KOPT-K1 (cell line): ENCODE data around the gene SLC34A3.

Source experiments
- H3K27ac ChIP-seq: fragments of 200-600 bp; sonication (generic); 2 replicates; pipeline ENCODE4 v1.5.1; 2016; ENCODE audit warnings: antibody characterized with exemption, mild to moderate bottlenecking, low read depth, low read length; ENCODE audit not compliant: poor library complexity, severe bottlenecking
- H3K36me3 ChIP-seq: fragments of 200-600 bp; sonication (generic); 2 replicates; pipeline ENCODE4 v1.5.1; 2017; ENCODE audit warnings: antibody characterized with exemption, mild to moderate bottlenecking, low read length, moderate library complexity; ENCODE audit not compliant: insufficient read depth
- H3K9me3 ChIP-seq: fragments of 200-600 bp; sonication (generic); 2 replicates; pipeline ENCODE4 v1.5.1; 2017; ENCODE audit warnings: antibody characterized with exemption, low read length, mild to moderate bottlenecking; ENCODE audit not compliant: insufficient read depth, poor library complexity, severe bottlenecking

SLC34A3 gene

GRCh38 chr9:137228506-137228967 lies 2.2 kb upstream of the SLC34A3 start:
- Histone ChIP-seq H3K27ac (no peak overlapping the region), H3K9me3 (no peaks in the 10 kb centered on the region), H3K36me3 (no peaks in the 10 kb centered on the region)

GRCh38 chr9:137228968-137229896 lies 1.5 kb upstream of the SLC34A3 start:
- no peaks in the 10 kb centered on the region for H3K36me3 ChIP-seq
- H3K9me3 ChIP-seq: no peaks in the 10 kb centered on the region
- H3K27ac ChIP-seq: no peak overlapping the region

- no peaks in the 10 kb centered on the region for H3K36me3 ChIP-seq
- H3K9me3 ChIP-seq: no peaks in the 10 kb centered on the region
- H3K27ac ChIP-seq: no peak overlapping the region
Measured at GRCh38 chr9:137229903-137230704, 597 bp upstream of the SLC34A3 start.

- Histone ChIP-seq H3K36me3 (no peaks in the 10 kb centered on the region), H3K9me3 (no peaks in the 10 kb centered on the region), H3K27ac (no peak overlapping the region)
Measured at GRCh38 chr9:137231372-137232039, 805 bp downstream of the SLC34A3 start.

GRCh38 chr9:137232101-137232500 lies 1.4 kb downstream of the SLC34A3 start:
- Histone ChIP-seq H3K27ac (no peak overlapping the region), H3K9me3 (no peaks in the 10 kb centered on the region), H3K36me3 (no peaks in the 10 kb centered on the region)

- H3K36me3 ChIP-seq: no peaks in the 10 kb centered on the region
- H3K9me3 ChIP-seq: no peaks in the 10 kb centered on the region
- H3K27ac ChIP-seq: no peak overlapping the region
Measured at GRCh38 chr9:137232510-137232909, 1.8 kb downstream of the SLC34A3 start.

- Histone ChIP-seq H3K27ac (no peak overlapping the region), H3K36me3 (no peaks in the 10 kb centered on the region), H3K9me3 (no peaks in the 10 kb centered on the region)
Measured at GRCh38 chr9:137233143-137233980, 2.7 kb downstream of the SLC34A3 start.

GRCh38 chr9:137234055-137234697 lies 3.5 kb downstream of the SLC34A3 start:
- no peaks in the 10 kb centered on the region for H3K36me3 ChIP-seq
- H3K9me3 ChIP-seq: no peaks in the 10 kb centered on the region
- no peak overlapping the region for H3K27ac ChIP-seq

GRCh38 chr9:137234758-137235423 lies 4.2 kb downstream of the SLC34A3 start:
- Histone ChIP-seq H3K27ac (no peak overlapping the region), H3K36me3 (no peaks in the 10 kb centered on the region), H3K9me3 (no peaks in the 10 kb centered on the region)

GRCh38 chr9:137235424-137236237 lies 4.9 kb downstream of the SLC34A3 start:
- H3K27ac ChIP-seq: no peak overlapping the region
- no peaks in the 10 kb centered on the region for H3K36me3 ChIP-seq
- H3K9me3 ChIP-seq: no peaks in the 10 kb centered on the region

GRCh38 chr9:137236238-137236935 lies 5.7 kb downstream of the SLC34A3 start:
- no peak overlapping the region for H3K27ac ChIP-seq
- H3K36me3 ChIP-seq: no peaks in the 10 kb centered on the region
- no peaks in the 10 kb centered on the region for H3K9me3 ChIP-seq

GRCh38 chr9:137236936-137237421 lies 6.3 kb downstream of the SLC34A3 start:
- Histone ChIP-seq H3K36me3 (peaks cover 2% of the 10 kb centered on the region), H3K9me3 (no peaks in the 10 kb centered on the region), H3K27ac (no peak overlapping the region)
